Thyroid gland (tissue), 4 donors: ENCODE results near the gene STK24.

ENCODE experiments used
- CTCF ChIP-seq, 6 experiments: fragments of 200-600 bp in 3 of 6; fragments of 450-650 bp in 3 of 6; sonication (generic) in 3 of 6; IDR thresholded peaks; one replicate each; pipeline ENCODE4 v1.5.1; 2016 to 2019; ENCODE audit warnings: antibody characterized with exemption in 6 of 6, mild to moderate bottlenecking in 2 of 6, inconsistent platforms in 1 of 6, moderate library complexity in 1 of 6
- POLR2A ChIP-seq, 2 donors: fragments of 450-650 bp; IDR thresholded peaks; one replicate each; pipeline ENCODE4 v1.6.1; 2017; ENCODE audit warnings: antibody characterized with exemption in 2 of 2, mild to moderate bottlenecking in 2 of 2, moderate library complexity in 1 of 2

- TF ChIP-seq CTCF (IDR thresholded peaks at IDR 0.05) (no peak), POLR2A (IDR thresholded peaks at IDR 0.05) (no peak)
Observed at GRCh38 chr13:98447130-98447529, 129.8 kb downstream of the STK24 start.
